Measurements from ENCODE around the gene DTX3L. TPM values are rescaled to one million over a fixed set of nuclear protein-coding genes. Genes with fewer than 3 reads are reported as not detected.

DTX3L gene
- total and polyA plus RNA-seq, 7 donors, result 3.1 to 26.6 (median 11.5) TPM

- no peaks in the 10 kb centered on the region for H3K9me3 ChIP-seq
- DNase-seq, result no peak
- no peak for TF ChIP-seq CTCF (IDR thresholded peaks at IDR 0.05)
- no peak overlapping the region for H3K27ac ChIP-seq
- no peaks in the 10 kb centered on the region for H3K4me1 ChIP-seq
- no peaks in the 10 kb centered on the region for H3K27me3 ChIP-seq (ENCODE audit: insufficient read depth in 3 of 3, low read length in 2 of 3)
- peaks cover 3 to 92% of the 10 kb centered on the region in 2 donors for H3K36me3 ChIP-seq (ENCODE audit: insufficient read depth in 1 of 2, low read depth in 1 of 2)
- 74 to 84% (median 83%) methylated on average over 3 of the region's 3 CpGs for WGBS, 3 donors
- intact Hi-C loops (cut with DNase I), result no loop called here
- ATAC-seq, result no peak
- H3K4me3 ChIP-seq, result no peak overlapping the region
Measured at GRCh38 chr3:122548076-122548475, 16.1 kb upstream of the DTX3L start.

GRCh38 chr3:122548619-122549018 lies 15.5 kb upstream of the DTX3L start:
- no peak for TF ChIP-seq CTCF (IDR thresholded peaks at IDR 0.05)
- Histone ChIP-seq H3K4me1 (no peaks in the 10 kb centered on the region), H3K4me3 (no peak overlapping the region), H3K27me3 (ENCODE audit: insufficient read depth in 3 of 3, low read length in 2 of 3) (no peaks in the 10 kb centered on the region), H3K9me3 (no peaks in the 10 kb centered on the region), H3K27ac (no peak overlapping the region), H3K36me3 (ENCODE audit: insufficient read depth in 1 of 2, low read depth in 1 of 2) (peaks cover 3 to 92% of the 10 kb centered on the region in 2 donors)
- ATAC-seq, result no peak
- whole genome bisulfite sequencing, 3 donors, result 89 to 93% (median 90%) methylated on average over 1 of the region's 1 CpG
- intact Hi-C loops (cut with DNase I), result no loop called here
- no peak for DNase-seq

GRCh38 chr3:122553171-122553570 lies 11.0 kb upstream of the DTX3L start:
- Histone ChIP-seq H3K9me3 (no peaks in the 10 kb centered on the region), H3K4me1 (no peaks in the 10 kb centered on the region), H3K27ac (no peak overlapping the region), H3K27me3 (ENCODE audit: insufficient read depth in 3 of 3, low read length in 2 of 3) (no peaks in the 10 kb centered on the region), H3K36me3 (ENCODE audit: insufficient read depth in 1 of 2, low read depth in 1 of 2) (peaks cover 0 to 94% of the 10 kb centered on the region in 2 donors), H3K4me3 (no peak overlapping the region)
- intact Hi-C loops (cut with DNase I), result no loop called here
- 76 to 87% (median 78%) methylated on average over 3 of the region's 3 CpGs for WGBS, 3 donors
- no peak for TF ChIP-seq CTCF (IDR thresholded peaks at IDR 0.05)
- DNase-seq, result no peak
- no peak for ATAC-seq

GRCh38 chr3:122555275-122556071 lies 8.7 kb upstream of the DTX3L start:
- Histone ChIP-seq H3K27me3 (ENCODE audit: insufficient read depth in 3 of 3, low read length in 2 of 3) (no peaks in the 10 kb centered on the region), H3K27ac (no peak overlapping the region), H3K4me1 (peaks cover 1% of the 10 kb centered on the region), H3K36me3 (ENCODE audit: insufficient read depth in 1 of 2, low read depth in 1 of 2) (peaks cover 0 to 89% of the 10 kb centered on the region in 2 donors), H3K9me3 (no peaks in the 10 kb centered on the region), H3K4me3 (no peak overlapping the region)
- no peak for TF ChIP-seq CTCF (IDR thresholded peaks at IDR 0.05)
- intact Hi-C loops (cut with DNase I), result no loop called here
- ATAC-seq (peak in 1 of 4 donors; percentile 28), DNase-seq (no peak)
- WGBS, 3 donors, result 68 to 76% (median 69%) methylated on average over 6 of the region's 6 CpGs

Data from psoas muscle (tissue), 8 donors.